ENCODE measurements around the gene IRX2.

- TF ChIP-seq CTCF (IDR thresholded peaks at IDR 0.05) (no peak), EZH2 (IDR thresholded peaks at IDR 0.05; ENCODE audit: borderline replicate concordance, insufficient read depth, low read depth, low read length, poor library complexity, severe bottlenecking) (no peak)
These were observed 5.0 kb upstream of the IRX2 start for GRCh38 chr5:2756211-2757152.
